K562 (cell line): ENCODE data around the gene RECQL5. TPM values are rescaled to one million over a fixed set of nuclear protein-coding genes. Genes with fewer than 3 reads are reported as not detected.

Source experiments
- E2F5 ChIP-seq: sonication (generic); formaldehyde crosslinking; IDR thresholded peaks from 2 replicates; pipeline ENCODE4 v1.8.0; 2022; ENCODE audit warnings: mild to moderate bottlenecking, missing genetic modification reagents
- ETV1 ChIP-seq: fragments of 450-650 bp; conservative IDR thresholded peaks from 2 replicates; pipeline ENCODE4 v1.6.1; 2016; ENCODE audit warnings: missing genetic modification characterization, control low read depth, low read depth, missing compliant biosample characterization
- NEUROD1 ChIP-seq: fragments of 150-350 bp; IDR thresholded peaks from 2 replicates; pipeline ENCODE4 v1.6.1; 2014; ENCODE audit warnings: borderline replicate concordance, low read length, low read depth; ENCODE audit not compliant: partially characterized antibody
- NKRF ChIP-seq: fragments of 450-650 bp; IDR thresholded peaks from 2 replicates; pipeline ENCODE4 v1.6.1; 2016; ENCODE audit warnings: borderline replicate concordance
- NRF1 ChIP-seq, 2 experiments: fragments of 450-650 bp; IDR thresholded peaks in 1 of 2; conservative IDR thresholded peaks in 1 of 2; 2 replicates each; pipeline ENCODE4 v1.6.1; 2014; ENCODE audit warnings: mild to moderate bottlenecking in 2 of 2
- POLR2B ChIP-seq: fragments of 450-650 bp; IDR thresholded peaks from 2 replicates; pipeline ENCODE4 v1.6.1; 2018; ENCODE audit warnings: low read depth; ENCODE audit not compliant: partially characterized antibody
- REST ChIP-seq, 2 experiments: fragments of 450-650 bp; formaldehyde crosslinking in 1 of 2; IDR thresholded peaks; 2 replicates each; pipeline versions ENCODE4 v1.4.0 to v1.6.1; 2014 to 2020; ENCODE audit warnings: mild to moderate bottlenecking in 2 of 2, borderline replicate concordance in 1 of 2, low read depth in 1 of 2
- SNRNP70 ChIP-seq: fragments of 200-400 bp; formaldehyde crosslinking; optimal IDR thresholded peaks from 2 replicates; pipeline ENCODE3; 2017; ENCODE audit warnings: low read depth, low read length
- polyA plus RNA-seq, 8 experiments: library from polyadenylated mRNA; depleted of rRNA in 4 of 8; stranded (reverse) in 5 of 8; unstranded in 3 of 8; fragments of >200 nt; fragmentation: Nextera tagmentation in 2 of 8; fragmentation: Illumina TruSeq in 1 of 8; extraction: Ambion mirVana in 2 of 8; extraction: Trizol in 1 of 8; gene quantifications; 2 replicates each; pipeline versions ENCODE4 v1.2.1 to v1.2.3, GENCODE V29; 2011 to 2014; ENCODE audit warnings: inconsistent platforms in 1 of 8, missing spikeins in 1 of 8
- total RNA-seq, 7 experiments: library from RNA; depleted of rRNA in 6 of 7; stranded (reverse); fragments of >200 nt in 6 of 7; fragmentation: Illumina TruSeq in 2 of 7; extraction: Trizol in 2 of 7; gene quantifications; 2 replicates each; pipeline versions ENCODE4 v1.2.1 to v1.2.3, GENCODE V29; 2011 to 2021; ENCODE audit warnings: low replicate concordance in 1 of 7
- TF ChIP-seq, protein P1 (sequence below): fragments of 250-450 bp; sonication (Bioruptor Pico); IDR thresholded peaks from 2 replicates; pipeline ENCODE4 v1.8.0; 2022; ENCODE audit warnings: moderate library complexity, mild to moderate bottlenecking, inconsistent platforms
- TF ChIP-seq, protein P2 (sequence below): sonication (generic); formaldehyde crosslinking; IDR thresholded peaks from 2 replicates; pipeline ENCODE4 v1.8.0; 2022; ENCODE audit warnings: missing genetic modification reagents, mild to moderate bottlenecking, borderline replicate concordance

Gene RECQL5
- total and polyA plus RNA-seq, 9 of the 15 experiments (the other 6 are each of a cell fraction or from before 2014, with no cell fraction given) = 4.1 to 34.8 (median 16.4) TPM

DNA sequence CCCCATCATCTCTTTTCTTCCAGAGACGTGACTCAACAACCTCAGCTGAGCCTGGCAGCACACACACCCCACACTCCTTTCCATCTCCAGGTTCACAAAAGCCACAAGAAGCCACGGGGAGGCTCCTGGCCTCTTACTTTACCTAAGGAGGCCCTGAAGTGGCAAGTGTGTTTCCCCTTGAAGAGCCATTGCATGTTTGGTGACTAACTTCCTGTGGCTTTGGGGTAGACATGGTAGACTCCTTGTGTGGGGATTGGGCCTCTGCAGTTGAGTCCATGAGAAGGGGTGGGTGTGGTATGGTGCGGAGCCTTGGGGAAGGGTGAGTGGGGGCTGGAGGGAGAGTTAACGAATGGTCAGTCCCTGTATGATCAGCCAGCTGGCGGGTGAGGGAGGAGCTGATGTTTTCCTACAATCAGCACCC is 24.4 kb upstream of the RECQL5 start (continued):
- TF ChIP-seq REST (IDR thresholded peaks at IDR 0.05; ENCODE audit: borderline replicate concordance) (no peak), REST (CRISPR knock-in tag; IDR thresholded peaks at IDR 0.05; ENCODE audit: low read depth) (no peak), POLR2B (no peak), NRF1 (conservative IDR thresholded peaks at IDR 0.05 in 1 of 2, IDR thresholded peaks at IDR 0.05 in 1 of 2) (no peak), NKRF (no peak), E2F5 (no peak), ETV1 (tag) (no peak), NEUROD1 (no peak), SNRNP70 (no peak)
- TF ChIP-seq, protein P1, sequence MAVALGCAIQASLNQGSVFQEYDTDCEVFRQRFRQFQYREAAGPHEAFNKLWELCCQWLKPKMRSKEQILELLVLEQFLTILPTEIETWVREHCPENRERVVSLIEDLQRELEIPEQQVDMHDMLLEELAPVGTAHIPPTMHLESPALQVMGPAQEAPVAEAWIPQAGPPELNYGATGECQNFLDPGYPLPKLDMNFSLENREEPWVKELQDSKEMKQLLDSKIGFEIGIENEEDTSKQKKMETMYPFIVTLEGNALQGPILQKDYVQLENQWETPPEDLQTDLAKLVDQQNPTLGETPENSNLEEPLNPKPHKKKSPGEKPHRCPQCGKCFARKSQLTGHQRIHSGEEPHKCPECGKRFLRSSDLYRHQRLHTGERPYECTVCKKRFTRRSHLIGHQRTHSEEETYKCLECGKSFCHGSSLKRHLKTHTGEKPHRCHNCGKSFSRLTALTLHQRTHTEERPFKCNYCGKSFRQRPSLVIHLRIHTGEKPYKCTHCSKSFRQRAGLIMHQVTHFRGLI (CRISPR knock-in tag) = no peak
- TF ChIP-seq, protein P2, sequence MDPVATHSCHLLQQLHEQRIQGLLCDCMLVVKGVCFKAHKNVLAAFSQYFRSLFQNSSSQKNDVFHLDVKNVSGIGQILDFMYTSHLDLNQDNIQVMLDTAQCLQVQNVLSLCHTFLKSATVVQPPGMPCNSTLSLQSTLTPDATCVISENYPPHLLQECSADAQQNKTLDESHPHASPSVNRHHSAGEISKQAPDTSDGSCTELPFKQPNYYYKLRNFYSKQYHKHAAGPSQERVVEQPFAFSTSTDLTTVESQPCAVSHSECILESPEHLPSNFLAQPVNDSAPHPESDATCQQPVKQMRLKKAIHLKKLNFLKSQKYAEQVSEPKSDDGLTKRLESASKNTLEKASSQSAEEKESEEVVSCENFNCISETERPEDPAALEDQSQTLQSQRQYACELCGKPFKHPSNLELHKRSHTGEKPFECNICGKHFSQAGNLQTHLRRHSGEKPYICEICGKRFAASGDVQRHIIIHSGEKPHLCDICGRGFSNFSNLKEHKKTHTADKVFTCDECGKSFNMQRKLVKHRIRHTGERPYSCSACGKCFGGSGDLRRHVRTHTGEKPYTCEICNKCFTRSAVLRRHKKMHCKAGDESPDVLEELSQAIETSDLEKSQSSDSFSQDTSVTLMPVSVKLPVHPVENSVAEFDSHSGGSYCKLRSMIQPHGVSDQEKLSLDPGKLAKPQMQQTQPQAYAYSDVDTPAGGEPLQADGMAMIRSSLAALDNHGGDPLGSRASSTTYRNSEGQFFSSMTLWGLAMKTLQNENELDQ (CRISPR knock-in tag) = no peak
